ENCODE results near the gene XYLT1.
A peak's percentile ranks its signal among the peaks of the same experiment; 100 is the strongest.
"Not testable (repeated sequence)": the region's sequence is repeated elsewhere in the genome, so short reads cannot be mapped to it uniquely, and the experiment has no call there.

Gene XYLT1

GRCh38 chr16:17470908-17471718 is at the start of gene XYLT1:
Gene XYLT1 (minus strand): TSS chr16:17470960. CDS start chr16:17470796, 164 bp downstream.
- peak in 1 of 4 experiments; percentile 41 for DNase-seq (ENCODE audit: low read depth in 4 of 4, low spot score in 1 of 4)

GRCh38 chr16:17520111-17520510 is 49.4 kb upstream of the XYLT1 start:
- no peak for DNase-seq (ENCODE audit: low read depth in 4 of 4, low spot score in 1 of 4)

- DNase-seq (ENCODE audit: low read depth in 4 of 4, low spot score in 1 of 4): no peak
These were observed 48.6 kb upstream of the XYLT1 start for GRCh38 chr16:17519101-17519955.

GRCh38 chr16:17518441-17518840 is 47.7 kb upstream of the XYLT1 start:
- no peak for DNase-seq (ENCODE audit: low read depth in 4 of 4, low spot score in 1 of 4)

GRCh38 chr16:17515421-17516210 is 44.9 kb upstream of the XYLT1 start:
- DNase-seq (ENCODE audit: low read depth in 4 of 4, low spot score in 1 of 4): no peak

GRCh38 chr16:17512636-17513220 is 42.0 kb upstream of the XYLT1 start:
- no peak for DNase-seq (ENCODE audit: low read depth in 4 of 4, low spot score in 1 of 4)

- no peak for DNase-seq (ENCODE audit: low read depth in 4 of 4, low spot score in 1 of 4)
These were observed 40.6 kb upstream of the XYLT1 start for GRCh38 chr16:17511340-17511739.

- DNase-seq (ENCODE audit: low read depth in 4 of 4, low spot score in 1 of 4): no peak
These were observed 39.8 kb upstream of the XYLT1 start for GRCh38 chr16:17510567-17510966.

- DNase-seq (ENCODE audit: low read depth in 4 of 4, low spot score in 1 of 4): no peak
These were observed 38.4 kb upstream of the XYLT1 start for GRCh38 chr16:17509194-17509593.

- no peak for DNase-seq (ENCODE audit: low read depth in 4 of 4, low spot score in 1 of 4)
These were observed 37.5 kb upstream of the XYLT1 start for GRCh38 chr16:17508303-17508702.

GRCh38 chr16:17507516-17507915 is 36.8 kb upstream of the XYLT1 start:
- DNase-seq (ENCODE audit: low read depth in 4 of 4, low spot score in 1 of 4): not testable (repeated sequence)

GRCh38 chr16:17505828-17506227 is 35.1 kb upstream of the XYLT1 start:
- DNase-seq (ENCODE audit: low read depth in 4 of 4, low spot score in 1 of 4): not testable (repeated sequence)

- DNase-seq (ENCODE audit: low read depth in 4 of 4, low spot score in 1 of 4): no peak
These were observed 33.3 kb upstream of the XYLT1 start for GRCh38 chr16:17504050-17504449.

GRCh38 chr16:17503331-17503730 is 32.6 kb upstream of the XYLT1 start:
- no peak for DNase-seq (ENCODE audit: low read depth in 4 of 4, low spot score in 1 of 4)

GRCh38 chr16:17501321-17501720 is 30.6 kb upstream of the XYLT1 start:
- DNase-seq (ENCODE audit: low read depth in 4 of 4, low spot score in 1 of 4): no peak

GRCh38 chr16:17499223-17499902 is 28.6 kb upstream of the XYLT1 start:
- DNase-seq (ENCODE audit: low read depth in 4 of 4, low spot score in 1 of 4): no peak

GRCh38 chr16:17497648-17498047 is 26.9 kb upstream of the XYLT1 start:
- DNase-seq (ENCODE audit: low read depth in 4 of 4, low spot score in 1 of 4): no peak

- DNase-seq (ENCODE audit: low read depth in 4 of 4, low spot score in 1 of 4): no peak
These were observed 26.1 kb upstream of the XYLT1 start for GRCh38 chr16:17496891-17497290.

- DNase-seq (ENCODE audit: low read depth in 4 of 4, low spot score in 1 of 4): no peak
These were observed 22.3 kb upstream of the XYLT1 start for GRCh38 chr16:17493012-17493411.

GRCh38 chr16:17491140-17491662 is 20.4 kb upstream of the XYLT1 start:
- no peak for DNase-seq (ENCODE audit: low read depth in 4 of 4, low spot score in 1 of 4)
